ENCODE results near the gene MAIP1. TPM values are rescaled to one million over a fixed set of nuclear protein-coding genes. Genes with fewer than 3 reads are reported as not detected.

MAIP1 gene
- total RNA-seq, 1 donor from 2014 or later, result 18.0 TPM

GRCh38 chr2:199968126-199968525 lies 12.7 kb downstream of the MAIP1 start:
- peaks cover 1% of the 10 kb centered on the region for H3K27me3 Mint-ChIP-seq (ENCODE audit: unreplicated experiment)
- H3K9me3 Mint-ChIP-seq (ENCODE audit: unreplicated experiment), result no peaks in the 10 kb centered on the region
- H3K27ac Mint-ChIP-seq (ENCODE audit: unreplicated experiment), result no peak overlapping the region
- TF ChIP-seq, protein P1, sequence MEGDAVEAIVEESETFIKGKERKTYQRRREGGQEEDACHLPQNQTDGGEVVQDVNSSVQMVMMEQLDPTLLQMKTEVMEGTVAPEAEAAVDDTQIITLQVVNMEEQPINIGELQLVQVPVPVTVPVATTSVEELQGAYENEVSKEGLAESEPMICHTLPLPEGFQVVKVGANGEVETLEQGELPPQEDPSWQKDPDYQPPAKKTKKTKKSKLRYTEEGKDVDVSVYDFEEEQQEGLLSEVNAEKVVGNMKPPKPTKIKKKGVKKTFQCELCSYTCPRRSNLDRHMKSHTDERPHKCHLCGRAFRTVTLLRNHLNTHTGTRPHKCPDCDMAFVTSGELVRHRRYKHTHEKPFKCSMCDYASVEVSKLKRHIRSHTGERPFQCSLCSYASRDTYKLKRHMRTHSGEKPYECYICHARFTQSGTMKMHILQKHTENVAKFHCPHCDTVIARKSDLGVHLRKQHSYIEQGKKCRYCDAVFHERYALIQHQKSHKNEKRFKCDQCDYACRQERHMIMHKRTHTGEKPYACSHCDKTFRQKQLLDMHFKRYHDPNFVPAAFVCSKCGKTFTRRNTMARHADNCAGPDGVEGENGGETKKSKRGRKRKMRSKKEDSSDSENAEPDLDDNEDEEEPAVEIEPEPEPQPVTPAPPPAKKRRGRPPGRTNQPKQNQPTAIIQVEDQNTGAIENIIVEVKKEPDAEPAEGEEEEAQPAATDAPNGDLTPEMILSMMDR (IDR thresholded peaks at IDR 0.05; ENCODE audit: unreplicated experiment), result no peak
- no peaks in the 10 kb centered on the region for H3K36me3 Mint-ChIP-seq (ENCODE audit: low read depth, unreplicated experiment)
- no peak for DNase-seq (ENCODE audit: low spot score)
- H3K4me3 Mint-ChIP-seq (ENCODE audit: unreplicated experiment), result no peak overlapping the region
- H3K4me1 Mint-ChIP-seq (ENCODE audit: unreplicated experiment), result no peaks in the 10 kb centered on the region

- H3K36me3 Mint-ChIP-seq (ENCODE audit: low read depth, unreplicated experiment), result no peaks in the 10 kb centered on the region
- no peak overlapping the region for H3K4me3 Mint-ChIP-seq (ENCODE audit: unreplicated experiment)
- DNase-seq (ENCODE audit: low spot score), result no peak
- H3K4me1 Mint-ChIP-seq (ENCODE audit: unreplicated experiment), result no peaks in the 10 kb centered on the region
- H3K27ac Mint-ChIP-seq (ENCODE audit: unreplicated experiment), result no peak overlapping the region
- TF ChIP-seq, protein P1 (IDR thresholded peaks at IDR 0.05; ENCODE audit: unreplicated experiment), result no peak
- H3K9me3 Mint-ChIP-seq (ENCODE audit: unreplicated experiment), result no peaks in the 10 kb centered on the region
- H3K27me3 Mint-ChIP-seq (ENCODE audit: unreplicated experiment), result no peaks in the 10 kb centered on the region
Observed at GRCh38 chr2:199972088-199972626, 16.8 kb downstream of the MAIP1 start.

GRCh38 chr2:199973703-199974102 lies 18.3 kb downstream of the MAIP1 start:
- Mint-ChIP-seq H3K27ac (ENCODE audit: unreplicated experiment) (no peak overlapping the region), H3K4me3 (ENCODE audit: unreplicated experiment) (no peak overlapping the region), H3K36me3 (ENCODE audit: low read depth, unreplicated experiment) (no peaks in the 10 kb centered on the region), H3K4me1 (ENCODE audit: unreplicated experiment) (no peaks in the 10 kb centered on the region), H3K9me3 (ENCODE audit: unreplicated experiment) (no peaks in the 10 kb centered on the region), H3K27me3 (ENCODE audit: unreplicated experiment) (no peaks in the 10 kb centered on the region)
- DNase-seq (ENCODE audit: low spot score), result no peak
- TF ChIP-seq, protein P1 (IDR thresholded peaks at IDR 0.05; ENCODE audit: unreplicated experiment), result peak; percentile 62

GRCh38 chr2:199975273-199975895 lies 20.0 kb downstream of the MAIP1 start:
- Mint-ChIP-seq H3K27ac (ENCODE audit: unreplicated experiment) (no peak overlapping the region), H3K4me3 (ENCODE audit: unreplicated experiment) (no peak overlapping the region)

DNA sequence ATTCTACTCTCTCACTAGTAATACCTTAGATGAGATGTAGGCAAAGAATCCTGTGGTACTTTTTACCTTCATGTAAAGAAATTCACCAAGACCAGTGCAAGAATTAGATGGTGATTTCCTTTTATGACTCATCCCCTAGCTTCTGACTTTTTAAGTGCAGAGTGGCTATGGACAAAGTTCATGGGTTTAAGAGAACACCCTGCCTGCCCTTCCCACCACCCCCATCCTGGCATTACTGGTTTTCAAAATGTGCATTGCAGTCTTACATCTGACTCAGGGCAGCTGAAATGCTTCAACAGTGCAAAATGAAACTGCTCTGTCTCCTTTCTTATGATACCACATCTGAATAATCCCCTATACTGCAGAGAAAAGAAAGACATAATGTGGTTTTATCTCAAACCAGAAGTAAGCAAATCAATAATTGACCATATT lies 22.6 kb downstream of the MAIP1 start:
- Mint-ChIP-seq H3K4me3 (ENCODE audit: unreplicated experiment) (no peak overlapping the region), H3K27me3 (ENCODE audit: unreplicated experiment) (no peaks in the 10 kb centered on the region), H3K36me3 (ENCODE audit: low read depth, unreplicated experiment) (no peaks in the 10 kb centered on the region), H3K9me3 (ENCODE audit: unreplicated experiment) (no peaks in the 10 kb centered on the region), H3K27ac (ENCODE audit: unreplicated experiment) (no peak overlapping the region), H3K4me1 (ENCODE audit: unreplicated experiment) (peaks cover 7% of the 10 kb centered on the region)
- TF ChIP-seq, protein P1 (IDR thresholded peaks at IDR 0.05; ENCODE audit: unreplicated experiment), result no peak
- DNase-seq (ENCODE audit: low spot score), result no peak

More at GRCh38 chr2:199975273-199975895, 20.0 kb downstream of the MAIP1 start:
- TF ChIP-seq, protein P1 (IDR thresholded peaks at IDR 0.05; ENCODE audit: unreplicated experiment), result no peak
- no peaks in the 10 kb centered on the region for H3K27me3 Mint-ChIP-seq (ENCODE audit: unreplicated experiment)
- H3K36me3 Mint-ChIP-seq (ENCODE audit: low read depth, unreplicated experiment), result no peaks in the 10 kb centered on the region
- peaks cover 4% of the 10 kb centered on the region for H3K4me1 Mint-ChIP-seq (ENCODE audit: unreplicated experiment)
- DNase-seq (ENCODE audit: low spot score), result no peak
- no peaks in the 10 kb centered on the region for H3K9me3 Mint-ChIP-seq (ENCODE audit: unreplicated experiment)
